Activated CD8-positive, alpha-beta memory T cell treated with anti-CD3 and anti-CD28 coated beads, Interleukin-2, amount 50 U/mL, for 24 hours (primary cell): Measurements from ENCODE around the gene PCCA.
"Not testable (repeated sequence)": the region's sequence is repeated elsewhere in the genome, so short reads cannot be mapped to it uniquely, and the experiment has no call there.

ENCODE experiments used
- DNase-seq: peaks from one replicate; pipeline ENCODE4 v3.0.0-alpha.2; 2020; ENCODE audit errors: extremely low read depth

The PCCA gene

DNA sequence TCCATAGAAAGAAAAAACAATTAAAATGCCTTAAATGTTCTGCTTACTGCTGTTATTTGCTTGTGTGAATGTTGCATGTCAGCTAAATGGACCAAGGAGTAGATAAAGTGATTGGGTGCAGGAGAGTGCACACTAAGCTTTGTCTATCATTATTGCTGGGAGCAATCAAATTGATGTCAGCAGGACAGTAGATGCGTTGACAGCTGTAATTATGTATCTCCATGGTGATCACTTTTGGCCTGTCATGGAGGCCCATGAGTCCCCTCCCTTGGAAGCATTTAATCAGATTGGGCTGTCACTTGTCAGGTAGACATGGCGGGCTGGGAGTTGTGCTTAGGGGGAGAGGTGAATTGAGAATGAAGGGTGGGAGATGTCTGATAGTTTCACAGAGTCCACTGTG is 215.3 kb downstream of the PCCA start:
- DNase-seq: no peak

DNA sequence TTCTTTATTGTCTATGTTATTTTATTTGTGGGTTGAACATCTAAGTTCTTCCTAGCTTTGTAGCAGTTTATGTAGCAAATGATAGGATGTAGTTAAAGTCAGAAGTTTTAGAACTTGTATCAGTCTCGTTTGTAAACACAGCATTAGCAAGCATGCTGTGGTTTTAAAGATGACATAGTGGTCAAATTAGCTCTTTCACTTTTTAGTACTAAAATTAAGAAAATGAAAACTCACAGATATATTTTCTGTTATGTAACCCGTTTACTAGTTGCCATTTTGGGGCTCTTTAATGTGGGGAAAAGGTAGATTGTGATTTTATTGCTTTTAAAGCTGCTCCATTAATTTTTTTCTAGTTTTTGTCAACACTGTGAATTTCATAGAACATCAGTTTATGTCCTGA is 216.5 kb downstream of the PCCA start:
- no peak for DNase-seq

DNA sequence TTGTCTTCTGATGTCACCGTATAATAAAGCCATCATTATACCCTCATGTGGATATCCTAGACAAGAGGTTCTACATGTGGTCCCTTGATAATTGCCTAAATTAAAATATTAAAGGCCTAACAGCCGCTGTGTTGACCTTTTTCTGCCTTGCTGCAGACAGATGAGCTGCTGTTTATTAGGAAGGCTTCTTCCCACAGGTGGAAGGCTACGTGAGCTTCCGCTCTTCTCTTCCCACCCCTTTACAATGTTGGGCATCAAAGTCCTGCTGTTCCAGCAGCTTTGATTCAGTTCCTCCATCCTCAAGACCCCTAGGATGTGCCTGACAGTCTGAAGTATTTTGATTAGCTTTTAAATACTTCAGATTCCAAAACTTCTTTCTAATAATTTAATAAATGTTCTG is 217.1 kb downstream of the PCCA start:
- no peak for DNase-seq

DNA sequence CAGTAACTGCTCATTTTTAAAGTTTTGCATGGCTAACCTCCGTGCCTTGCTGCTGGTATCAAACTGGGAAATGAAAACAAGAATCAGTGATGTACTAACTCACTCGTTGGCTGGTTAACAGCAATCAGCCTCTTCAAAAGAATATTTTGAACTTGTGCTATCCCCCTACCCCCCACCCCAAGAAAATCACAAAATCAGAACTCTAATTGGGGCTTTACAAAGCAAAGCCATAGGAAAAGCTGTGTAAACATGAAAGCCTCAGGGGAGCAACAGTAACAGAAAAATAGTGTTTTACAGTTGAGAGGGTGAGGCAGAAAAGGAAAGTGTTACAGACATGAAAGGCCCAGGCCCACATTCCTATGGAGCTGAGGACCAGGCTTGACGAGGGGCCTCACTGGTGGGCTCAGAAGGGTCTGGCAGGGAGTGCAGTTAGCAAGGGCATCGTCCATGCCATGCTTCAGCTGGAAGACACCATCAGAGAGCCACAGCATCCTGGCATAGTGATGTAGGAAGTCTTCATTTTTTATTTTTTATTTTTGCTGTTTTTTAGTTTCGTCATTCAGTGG is 217.6 kb downstream of the PCCA start:
- no peak for DNase-seq

DNA sequence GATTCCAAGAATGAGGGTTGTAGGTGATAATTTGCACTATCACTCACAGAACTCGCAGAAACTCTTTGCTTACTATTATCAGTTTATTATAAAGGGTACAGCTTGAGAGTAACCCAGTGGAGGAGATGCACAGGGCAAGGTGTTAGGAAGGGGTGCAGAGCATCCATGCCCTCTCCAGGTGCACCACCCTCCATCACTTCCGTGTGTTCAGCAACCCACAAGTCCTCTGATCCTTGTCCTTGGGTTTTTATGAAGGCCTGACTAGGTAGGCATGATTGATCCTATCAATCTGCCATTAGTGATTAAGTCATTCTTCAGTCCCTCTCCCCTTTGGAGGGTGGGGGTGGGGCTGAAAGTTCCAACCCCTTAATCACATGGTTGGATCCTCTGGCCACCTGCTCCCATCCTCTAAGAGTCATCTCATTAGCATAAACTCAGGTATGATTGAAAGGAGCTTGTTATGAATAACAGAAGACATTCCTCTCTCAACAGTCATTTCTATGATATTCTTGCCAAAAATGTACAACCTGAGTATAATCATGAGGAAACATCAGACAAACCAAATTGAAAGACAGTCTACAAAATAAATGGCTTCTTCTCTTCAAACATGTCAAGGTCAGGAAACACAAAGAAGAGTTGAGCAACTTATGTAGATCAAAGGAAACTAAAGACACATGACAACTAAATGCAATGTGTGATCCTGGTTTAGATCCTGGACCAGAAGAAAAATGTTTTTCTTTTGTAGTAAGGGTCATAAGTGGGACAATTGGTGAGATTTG is 225.4 kb downstream of the PCCA start:
- DNase-seq: no peak

DNA sequence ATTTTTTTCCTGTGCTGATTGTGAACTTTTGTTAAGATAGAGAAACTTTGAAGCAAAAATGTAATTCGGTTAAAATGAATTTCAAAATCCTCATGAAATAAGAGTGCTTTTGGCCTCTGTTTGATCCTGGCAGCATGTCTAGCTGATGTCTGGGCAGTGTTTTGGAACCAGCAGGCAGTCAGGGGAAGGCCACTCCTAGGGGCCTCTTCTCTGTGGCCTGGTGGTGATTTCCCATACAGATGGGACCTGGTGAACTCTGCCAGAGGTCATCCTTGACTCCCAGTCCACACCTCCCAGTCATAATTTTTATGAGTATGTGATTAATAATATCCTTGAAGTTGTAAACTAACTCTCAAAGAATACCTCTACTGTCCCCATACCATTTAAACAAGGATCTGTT is 226.6 kb downstream of the PCCA start:
- no peak for DNase-seq

DNA sequence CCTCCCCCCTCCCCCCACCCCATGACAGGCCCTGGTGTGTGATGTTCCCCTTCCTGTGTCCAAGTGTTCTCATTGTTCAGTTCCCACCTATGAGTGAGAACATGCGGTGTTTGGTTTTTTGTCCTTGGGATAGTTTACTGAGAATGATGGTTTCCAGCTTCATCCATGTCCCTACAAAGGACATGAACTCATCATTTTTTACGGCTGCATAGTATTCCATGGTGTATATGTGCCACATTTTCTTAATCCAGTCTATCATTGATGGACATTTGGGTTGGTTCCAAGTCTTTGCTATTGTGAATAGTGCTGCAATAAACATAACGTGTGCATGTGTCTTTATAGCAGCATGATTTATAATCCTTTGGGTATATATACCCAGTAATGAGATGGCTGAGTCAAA is 229.6 kb downstream of the PCCA start:
- DNase-seq: not testable (repeated sequence)

DNA sequence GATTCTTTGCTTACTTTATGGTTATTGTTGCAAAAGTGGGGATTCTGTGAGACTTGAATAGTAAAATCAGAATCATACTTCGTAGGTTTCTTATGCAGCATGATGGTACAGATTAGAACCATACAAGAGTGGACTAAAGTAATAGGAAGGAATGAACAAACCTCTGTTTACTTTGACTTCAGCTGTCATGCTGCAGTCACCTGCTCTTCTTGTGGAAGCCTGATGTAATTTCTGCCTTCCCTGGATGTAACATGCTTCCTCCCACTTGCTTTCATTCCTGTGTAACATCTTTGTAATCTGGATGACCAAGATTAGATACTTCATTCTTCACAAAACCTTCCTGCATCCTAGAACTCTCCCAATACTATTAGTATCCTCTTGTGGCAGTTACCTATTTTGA is 235.0 kb downstream of the PCCA start:
- DNase-seq: no peak

DNA sequence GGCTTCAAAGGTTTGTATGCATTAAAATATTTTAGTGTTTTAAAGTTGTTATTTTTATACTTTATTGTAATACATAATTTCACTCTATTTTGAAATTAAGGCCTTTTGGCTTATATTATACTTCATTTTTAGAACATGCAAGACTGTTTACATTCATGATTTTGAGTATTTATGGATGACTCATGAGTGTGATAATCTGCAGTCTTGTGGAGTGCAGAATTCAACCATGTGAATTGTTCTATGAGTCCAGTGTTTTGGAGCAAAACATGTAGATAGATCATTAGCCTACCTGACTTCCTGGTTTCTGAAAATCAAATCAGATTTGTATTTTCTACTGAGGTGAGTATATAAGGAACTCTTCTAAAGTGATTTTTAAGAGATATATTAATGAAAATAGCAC is 241.8 kb downstream of the PCCA start:
- no peak for DNase-seq

DNA sequence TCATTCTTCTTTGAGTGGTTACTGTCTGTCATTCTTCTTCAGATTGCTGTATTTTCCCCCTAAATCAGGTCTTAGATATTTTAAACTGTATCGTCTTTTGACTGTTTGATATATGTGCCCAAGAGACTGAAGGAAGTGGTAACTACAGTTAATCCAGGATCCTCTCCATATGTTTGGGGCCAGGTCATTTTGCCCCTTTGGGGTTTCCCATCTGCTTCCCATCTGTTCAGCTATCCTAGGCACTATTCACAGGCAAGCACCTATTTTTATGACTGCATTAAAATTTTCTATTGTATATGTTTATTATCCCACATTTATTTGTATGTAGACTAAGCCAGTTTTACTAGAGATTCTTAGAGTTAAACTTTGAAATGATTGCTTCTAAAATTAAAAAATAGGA is 244.2 kb downstream of the PCCA start:
- no peak for DNase-seq

DNA sequence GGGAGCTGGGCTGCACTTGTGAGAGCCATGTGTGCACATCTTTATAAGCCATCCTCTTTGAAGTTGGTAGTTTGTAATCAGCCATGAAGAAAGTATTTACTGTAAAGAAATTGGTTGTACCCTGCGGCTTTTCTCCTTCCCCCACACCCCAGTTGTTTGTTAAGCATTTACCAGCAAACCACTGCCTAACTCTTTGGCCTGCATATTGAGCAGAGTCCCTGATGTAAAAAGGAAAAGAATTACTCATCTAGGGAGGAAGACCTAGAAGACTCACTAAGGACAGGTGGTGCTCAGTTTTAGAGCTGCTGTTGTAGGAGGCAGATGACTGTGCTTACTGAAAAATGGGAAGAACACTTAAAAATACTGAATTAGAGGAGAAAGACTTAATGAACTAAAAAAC is 245.3 kb downstream of the PCCA start:
- no peak for DNase-seq

DNA sequence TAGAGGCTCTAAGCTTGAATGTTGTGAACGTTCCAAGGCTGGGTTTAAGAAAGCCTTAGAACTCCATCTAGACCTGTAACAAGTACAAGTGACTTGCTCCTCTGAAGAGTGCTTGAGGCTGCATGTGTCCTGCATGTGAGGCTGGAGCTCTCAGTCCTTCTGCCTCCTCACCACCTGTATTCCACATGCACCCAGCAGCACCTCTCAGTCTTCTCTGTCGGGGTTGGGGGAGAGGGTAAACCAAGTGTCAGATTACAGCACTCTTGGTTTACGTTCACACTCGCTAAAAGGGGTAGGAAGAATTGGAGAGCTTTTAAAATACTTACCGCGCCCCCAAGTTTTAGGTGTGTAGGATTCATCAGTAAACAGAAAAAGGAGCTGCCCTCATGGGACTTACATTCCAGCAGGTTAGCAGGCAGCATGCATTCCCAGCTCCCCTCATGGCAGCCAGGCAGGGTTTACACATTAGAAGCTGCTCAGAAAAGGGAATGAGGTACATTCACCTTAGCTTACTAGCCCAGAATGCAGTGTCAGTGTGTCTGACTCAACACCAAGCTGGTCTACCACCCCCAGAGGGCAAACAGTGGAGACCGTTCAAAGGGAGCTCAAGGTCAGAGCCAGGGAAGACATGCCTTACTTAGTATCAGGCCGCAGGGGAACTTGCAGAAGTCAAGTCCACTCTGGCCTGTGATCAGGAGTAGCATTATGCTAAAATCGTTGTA is 248.1 kb downstream of the PCCA start:
- DNase-seq: no peak

DNA sequence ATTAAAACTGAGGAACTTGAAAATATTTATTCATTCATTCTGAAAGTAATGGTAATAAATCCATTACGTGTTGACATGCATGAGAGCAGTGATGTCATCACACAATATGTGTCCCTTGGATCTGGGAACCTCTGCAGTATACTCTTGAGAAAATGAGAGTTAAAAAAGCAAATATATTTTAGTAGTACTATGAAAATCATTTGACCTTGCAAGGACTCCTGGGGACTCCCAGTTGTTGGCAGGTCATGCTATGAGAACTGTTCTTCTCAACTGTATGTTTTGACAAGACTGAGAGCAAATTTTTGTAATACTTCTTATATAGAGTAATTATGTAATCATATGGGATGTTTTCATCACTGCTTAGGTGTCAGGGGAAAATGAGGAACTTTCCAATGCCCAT is 249.4 kb downstream of the PCCA start:
- no peak for DNase-seq

DNA sequence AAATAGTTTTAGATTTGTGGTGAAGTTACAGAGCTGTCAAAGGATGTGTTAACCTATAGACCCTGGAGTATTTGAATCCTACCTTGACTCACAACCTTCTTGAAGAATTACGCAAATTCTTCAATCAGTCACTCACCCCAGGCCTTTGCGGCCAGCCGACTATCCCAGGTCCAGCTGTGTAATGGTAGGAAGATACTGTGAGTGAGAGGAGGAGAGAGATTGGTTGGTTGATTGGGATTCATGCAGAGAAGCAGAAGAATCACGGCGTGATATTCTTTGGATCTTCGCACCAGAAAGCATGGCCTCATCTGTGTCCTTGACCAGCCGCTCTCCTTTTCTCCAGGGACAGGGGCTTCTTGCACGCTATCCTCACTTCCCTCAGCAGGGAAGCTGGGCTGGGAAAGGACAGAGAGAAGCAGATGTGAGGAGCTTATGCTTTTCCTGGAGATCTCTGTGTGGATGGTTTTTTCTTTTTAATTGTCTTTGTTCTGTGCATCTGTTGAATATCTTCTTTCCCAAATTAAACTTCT is 250.6 kb downstream of the PCCA start:
- DNase-seq: no peak

DNA sequence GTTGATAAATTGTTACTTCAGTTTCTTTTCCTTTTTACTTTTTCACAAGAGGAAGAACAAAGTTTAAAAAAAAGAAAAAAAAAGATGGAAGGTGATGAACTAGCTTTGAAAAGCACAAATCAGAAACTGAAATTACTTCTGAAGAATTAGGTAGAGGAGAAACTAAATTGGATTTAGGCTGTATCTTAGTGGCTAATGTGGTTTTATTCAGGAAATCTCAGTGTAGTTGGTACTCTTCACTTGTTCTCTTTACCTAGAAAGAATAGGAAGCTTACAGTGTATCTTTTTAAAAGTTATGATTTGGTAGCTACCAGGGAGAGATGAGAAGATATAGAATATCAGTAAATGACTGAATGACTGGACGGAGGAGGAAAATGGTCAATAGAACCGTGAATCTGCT is 252.0 kb downstream of the PCCA start:
- no peak for DNase-seq

DNA sequence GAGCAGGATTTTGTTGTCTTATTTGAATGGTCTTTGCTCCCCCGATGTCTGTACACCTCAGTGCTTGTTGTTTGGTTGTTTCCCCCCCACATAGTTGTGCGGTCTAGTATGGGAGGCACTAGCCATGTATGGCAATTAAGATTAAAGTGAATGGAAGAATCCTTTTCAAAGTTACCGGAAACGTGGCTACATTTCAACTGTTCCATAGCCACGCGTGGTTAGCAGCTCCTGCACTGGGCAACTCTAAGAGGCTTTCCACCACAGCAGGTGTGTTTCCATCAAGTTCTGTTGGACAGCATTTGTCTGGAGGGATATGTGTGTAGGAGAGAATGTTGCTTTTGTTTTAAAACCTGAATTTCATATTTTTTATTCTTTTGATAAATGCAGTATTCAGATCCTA is 252.4 kb downstream of the PCCA start:
- no peak for DNase-seq

DNA sequence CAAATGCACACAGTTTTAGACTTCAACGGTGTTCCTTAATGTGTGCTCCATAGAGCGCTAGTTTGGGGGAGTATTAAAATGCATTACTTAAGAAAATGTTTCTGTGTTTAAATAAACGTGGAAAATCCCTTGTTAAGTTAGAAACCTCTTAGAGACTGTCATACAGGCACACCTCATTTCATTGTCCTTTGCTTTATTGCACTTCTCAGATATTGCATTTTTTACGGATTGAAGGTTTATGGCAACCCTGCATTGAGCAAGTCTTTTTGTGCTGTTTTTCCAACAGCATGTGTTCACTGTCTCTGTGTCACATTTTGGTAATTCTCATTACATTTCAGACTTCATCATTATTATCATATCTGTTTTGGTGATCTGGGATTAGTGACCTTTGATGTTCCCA is 255.7 kb downstream of the PCCA start:
- DNase-seq: no peak

DNA sequence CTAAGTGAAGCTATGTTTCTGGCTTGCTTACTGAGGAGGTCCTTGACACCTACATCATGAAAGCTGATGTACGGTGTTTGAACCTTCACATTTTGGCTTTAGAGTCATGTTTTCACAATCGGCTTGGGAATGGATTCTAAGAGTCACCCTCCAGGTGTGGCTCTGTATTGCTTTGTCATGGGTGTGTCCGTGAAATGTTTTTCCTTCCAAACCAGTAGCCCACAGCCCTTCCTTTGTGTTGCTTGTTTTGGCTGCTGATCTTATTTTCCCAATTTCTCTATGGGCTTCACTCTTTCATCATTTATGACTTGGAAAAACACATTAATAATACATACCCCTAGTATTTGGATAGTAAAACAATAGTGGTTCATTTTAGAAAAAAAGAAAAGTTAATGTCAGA is 259.1 kb downstream of the PCCA start:
- no peak for DNase-seq

DNA sequence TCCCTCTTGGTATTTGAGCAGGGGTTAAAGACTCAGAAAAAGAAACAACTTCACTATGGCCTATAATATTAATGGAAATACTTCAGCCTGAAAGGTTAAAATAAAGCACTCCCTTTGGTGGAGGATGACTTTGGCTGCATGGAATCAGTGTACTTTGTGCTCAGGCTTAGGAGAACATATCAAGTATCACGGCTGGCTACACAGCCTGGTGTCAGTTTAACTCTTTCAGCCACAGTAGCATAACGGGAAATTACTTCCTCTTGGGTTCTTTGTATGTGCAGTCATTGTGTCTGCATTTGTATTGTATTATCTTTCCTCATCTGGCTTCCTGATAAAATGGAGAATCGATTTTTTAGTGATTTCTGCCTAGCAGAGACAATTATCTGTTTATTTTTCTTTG is 260.7 kb downstream of the PCCA start:
- DNase-seq: no peak

DNA sequence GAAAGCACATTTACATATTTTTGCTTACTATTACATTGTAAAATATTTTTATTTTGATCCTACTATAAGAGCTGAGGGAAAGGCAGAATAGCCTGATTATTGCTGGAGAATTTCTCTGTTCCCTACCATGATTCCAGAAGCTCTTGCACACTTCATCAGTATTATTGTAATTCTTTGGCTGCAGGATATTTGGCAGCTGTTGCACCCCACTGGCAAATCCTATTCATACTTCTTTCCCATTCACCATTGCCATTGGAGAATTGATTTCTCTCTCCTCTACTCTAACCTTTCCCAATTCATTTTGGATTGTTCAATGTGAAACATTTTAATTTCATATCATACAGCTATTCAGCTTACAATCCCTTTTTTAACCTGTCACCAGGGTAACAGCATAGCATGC is 261.7 kb downstream of the PCCA start:
- no peak for DNase-seq

DNA sequence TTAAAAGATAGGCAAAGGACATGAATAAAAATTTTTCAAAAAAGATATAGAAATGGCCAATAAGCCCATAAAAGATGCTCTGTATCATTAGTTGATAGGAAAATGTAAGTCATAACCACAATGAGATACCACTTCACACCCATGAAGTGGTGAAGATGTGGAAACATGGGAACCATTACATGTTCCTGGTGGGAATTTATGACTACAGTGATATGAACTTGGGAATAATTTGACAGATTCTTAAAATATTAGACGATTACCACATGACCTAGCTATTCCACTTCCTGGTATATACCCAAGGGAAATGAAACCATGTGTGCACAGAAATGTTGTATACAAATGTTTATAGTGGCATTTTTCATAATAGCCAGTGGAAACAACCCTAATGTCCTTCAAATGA is 267.5 kb downstream of the PCCA start:
- DNase-seq: no peak

DNA sequence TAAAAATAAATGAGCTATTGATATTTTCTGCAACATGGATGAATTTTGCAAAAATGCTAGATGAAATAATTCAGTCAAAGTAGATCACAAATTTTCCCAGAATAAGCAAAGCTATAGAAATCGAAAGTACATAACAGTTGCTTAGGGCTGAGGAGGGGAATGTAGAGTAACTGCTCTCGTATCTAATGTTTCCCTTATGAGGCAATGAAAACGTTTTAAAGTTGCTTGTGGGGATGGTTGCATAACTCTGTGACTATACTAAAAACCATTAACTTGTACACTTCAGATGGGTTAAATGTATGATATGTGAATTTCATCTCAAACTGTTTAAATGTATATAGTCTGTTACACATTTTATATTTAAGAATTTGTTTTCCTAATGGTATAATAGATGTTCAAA is 268.0 kb downstream of the PCCA start:
- no peak for DNase-seq

DNA sequence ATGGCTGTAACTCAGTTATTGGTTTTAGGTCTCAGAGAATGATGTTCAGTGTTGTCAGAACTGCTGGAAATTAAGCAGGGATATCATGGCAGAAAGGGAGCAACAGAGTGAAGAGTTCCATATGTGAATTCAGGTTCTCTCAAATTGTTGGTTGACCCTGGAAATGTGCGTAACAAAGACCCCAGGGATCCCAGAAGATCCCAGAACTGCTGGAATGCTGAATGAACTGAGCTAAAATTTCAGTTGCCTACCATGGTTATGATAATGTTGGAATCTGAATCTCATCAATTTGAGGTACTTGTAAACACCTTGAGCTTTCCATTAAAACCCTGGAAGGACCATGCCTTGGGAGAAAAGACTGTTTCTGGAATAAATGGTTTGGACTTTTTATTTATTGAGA is 268.9 kb downstream of the PCCA start:
- DNase-seq: no peak
